GM21723 (cell line): Measurements from ENCODE around the gene ECI1.
"Not testable (repeated sequence)": the region's sequence is repeated elsewhere in the genome, so short reads cannot be mapped to it uniquely, and the experiment has no call there.

ENCODE experiments used
- ATAC-seq: cut with Tn5 transposase; IDR thresholded peaks from one replicate; pipeline ENCODE4 v1.9.1; 2021; ENCODE audit warnings: mild to moderate bottlenecking, moderate library complexity; ENCODE audit not compliant: unreplicated experiment

Gene ECI1

GRCh38 chr16:2256531-2257140, 5.2 kb upstream of the ECI1 start:
- no peak for ATAC-seq

- no peak for ATAC-seq
Observed at GRCh38 chr16:2253293-2253692, 1.9 kb upstream of the ECI1 start.

DNA sequence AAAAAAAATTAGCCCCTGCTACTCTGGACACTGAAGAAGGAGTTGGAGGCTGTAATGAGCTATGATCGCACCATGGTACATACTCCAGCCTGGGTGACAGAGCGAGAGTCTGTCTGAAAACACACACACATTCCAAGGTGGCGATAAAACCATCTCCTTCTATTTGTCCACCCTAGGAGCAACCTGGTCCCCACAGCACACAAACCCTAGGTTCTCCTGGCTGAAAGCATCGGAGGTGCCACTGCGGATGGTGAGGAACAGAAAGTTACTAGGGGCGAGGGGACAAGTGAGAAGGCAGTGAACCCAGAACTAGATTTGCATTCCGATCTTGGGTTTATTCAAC, 1.4 kb upstream of the ECI1 start:
- no peak for ATAC-seq

- ATAC-seq: no peak
Observed at GRCh38 chr16:2250652-2251295, 613 bp downstream of the ECI1 start.

- no peak for ATAC-seq
Observed at GRCh38 chr16:2246301-2246885, 5.0 kb downstream of the ECI1 start.

DNA sequence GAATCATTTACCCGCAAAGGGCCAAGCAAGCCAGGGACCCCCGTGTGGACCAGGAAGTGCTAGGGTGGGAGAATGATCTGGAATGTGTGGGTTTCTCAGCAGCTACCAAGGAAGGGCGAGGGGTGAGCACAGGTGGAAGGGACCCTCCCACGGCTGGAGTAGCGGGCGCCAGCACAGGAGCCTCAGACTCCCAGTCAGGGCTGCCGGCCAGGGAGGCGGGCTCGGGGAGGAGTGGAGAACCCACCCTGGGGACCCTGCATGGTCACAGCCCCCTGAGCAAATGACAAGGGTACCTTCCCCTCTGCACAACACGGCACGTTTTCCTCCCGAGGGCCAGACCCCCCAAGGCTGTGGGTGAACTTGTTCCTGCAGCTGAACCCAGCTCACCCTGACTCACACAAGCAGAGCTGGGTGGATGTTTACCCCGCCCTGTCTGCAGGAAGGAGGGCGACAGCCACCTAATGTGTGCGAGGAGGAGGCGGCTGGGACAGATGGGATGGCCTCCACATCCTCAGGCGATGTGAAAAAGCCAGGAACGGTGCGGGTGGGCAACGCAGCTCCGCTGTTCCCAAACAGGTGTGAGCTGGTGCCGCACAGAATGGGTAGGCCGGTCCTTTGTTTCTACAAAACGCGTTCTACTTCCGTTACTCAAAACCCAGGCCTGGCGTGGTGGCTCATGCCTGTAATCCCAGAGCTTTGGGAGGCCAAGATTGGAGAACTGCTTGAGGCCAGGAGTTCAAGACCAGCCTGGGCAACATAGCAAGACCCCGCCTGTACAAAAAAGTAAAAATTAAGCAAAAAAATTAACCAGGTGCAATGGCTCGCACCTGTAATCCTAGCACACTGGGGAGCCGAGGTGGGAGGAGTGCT, 6.2 kb downstream of the ECI1 start:
- no peak for ATAC-seq

DNA sequence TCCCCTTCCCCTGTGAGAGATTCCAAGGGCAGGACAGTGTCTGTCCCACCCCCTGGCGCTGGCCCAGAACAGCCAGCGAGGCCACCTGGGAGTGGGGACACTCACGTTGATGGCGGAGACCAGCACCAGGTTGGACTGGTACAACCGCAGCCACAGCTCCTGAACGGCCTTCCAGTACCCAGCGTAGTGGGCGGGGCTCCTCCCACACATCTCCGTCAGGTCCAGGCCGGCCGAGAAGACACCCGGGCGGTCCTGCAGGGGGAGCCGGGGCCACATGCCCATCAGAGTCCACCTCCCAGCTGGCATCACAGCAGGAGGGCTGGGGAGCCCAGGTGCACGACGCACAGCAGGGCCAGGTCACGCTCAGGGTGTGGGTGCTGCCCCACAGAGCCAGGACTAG, 7.1 kb downstream of the ECI1 start:
- ATAC-seq: no peak

DNA sequence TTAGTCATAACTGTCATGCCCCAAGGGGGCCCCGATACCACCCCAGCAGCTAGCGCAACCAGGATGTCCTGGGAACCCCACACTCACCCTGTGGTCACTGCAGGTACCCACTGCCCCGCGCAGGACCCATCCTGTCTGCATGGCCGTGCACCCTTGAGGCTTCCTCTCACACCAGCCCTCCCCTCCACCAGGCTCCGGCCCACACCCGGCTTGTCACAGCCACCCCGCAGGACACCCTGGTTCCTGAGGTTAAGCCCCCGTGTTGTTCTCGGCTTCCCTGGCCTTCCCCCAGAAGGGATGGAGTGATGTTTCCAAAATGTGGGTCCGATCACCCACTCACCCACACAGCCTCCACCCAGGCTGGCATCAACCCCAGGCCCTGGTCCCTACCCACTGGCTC, 7.6 kb downstream of the ECI1 start:
- ATAC-seq: no peak

- ATAC-seq: no peak
Observed at GRCh38 chr16:2243031-2243528, 8.3 kb downstream of the ECI1 start.

DNA sequence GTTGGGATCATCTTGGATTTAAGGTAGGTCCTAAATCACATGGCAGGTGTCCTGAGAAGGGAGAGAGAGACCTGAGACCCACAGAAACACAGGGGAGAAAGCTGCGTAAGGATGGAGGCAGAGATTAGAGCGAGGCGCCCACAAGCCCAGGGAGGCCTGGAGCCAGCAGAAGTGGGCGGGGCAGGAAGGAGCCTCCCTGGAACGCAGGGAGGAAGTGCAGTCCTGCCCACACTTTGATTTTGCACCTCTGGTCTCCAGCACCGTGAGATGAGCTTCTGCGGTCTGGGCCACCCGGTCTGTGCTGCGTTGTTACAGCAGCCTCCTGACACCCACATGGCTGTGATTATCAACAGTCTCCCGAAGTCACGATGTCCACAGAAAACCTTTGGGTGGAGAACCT, 8.8 kb downstream of the ECI1 start:
- ATAC-seq: no peak

- not testable (repeated sequence) for ATAC-seq
Observed at GRCh38 chr16:2240331-2240730, 11.1 kb downstream of the ECI1 start.

GRCh38 chr16:2238838-2239675, 12.3 kb downstream of the ECI1 start:
- no peak for ATAC-seq

- ATAC-seq: no peak
Observed at GRCh38 chr16:2238150-2238837, 13.1 kb downstream of the ECI1 start.

DNA sequence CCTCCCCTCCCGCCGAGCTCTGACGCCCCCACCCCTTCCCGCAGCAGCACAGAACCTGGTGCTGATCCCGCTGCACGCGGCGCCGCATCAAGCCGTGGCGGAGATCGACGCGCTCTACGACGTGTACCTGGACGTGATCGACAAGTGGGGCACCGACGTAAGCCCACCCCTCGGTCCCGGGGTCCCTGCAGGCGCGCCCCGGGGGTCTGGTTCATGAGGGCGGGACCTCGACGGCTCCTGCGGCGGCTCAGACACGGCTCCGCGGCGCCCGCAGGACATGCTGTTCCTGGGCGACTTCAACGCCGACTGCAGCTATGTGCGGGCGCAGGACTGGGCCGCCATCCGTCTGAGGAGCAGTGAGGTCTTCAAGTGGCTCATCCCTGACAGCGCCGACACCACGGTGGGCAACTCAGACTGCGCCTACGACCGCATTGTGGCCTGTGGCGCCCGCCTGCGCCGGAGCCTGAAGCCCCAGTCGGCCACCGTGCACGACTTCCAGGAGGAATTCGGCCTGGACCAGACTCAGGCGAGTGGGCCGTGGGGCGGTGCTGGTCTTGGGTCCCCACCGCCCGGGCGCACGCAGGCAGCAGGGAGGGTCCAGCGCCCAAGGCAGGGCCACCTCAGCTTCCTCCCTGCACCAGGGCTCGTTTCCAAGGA, 13.8 kb downstream of the ECI1 start:
- ATAC-seq: no peak

- no peak for ATAC-seq
Observed at GRCh38 chr16:2237102-2237482, 14.3 kb downstream of the ECI1 start.

- ATAC-seq: no peak
Observed at GRCh38 chr16:2236337-2237101, 14.9 kb downstream of the ECI1 start, which contains the start of gene DNASE1L2. Gene DNASE1L2, plus strand, starts transcription at chr16:2236444. Its CDS starts 373 bp downstream, at chr16:2236817.

GRCh38 chr16:2235695-2236336, 15.6 kb downstream of the ECI1 start:
- no peak for ATAC-seq

- ATAC-seq: no peak
Observed at GRCh38 chr16:2235234-2235651, 16.1 kb downstream of the ECI1 start.
